Nucleus accumbens (tissue), 56 donors: Measurements from ENCODE around the gene ENPP3.

Experiments
- DNase-seq, 56 donors: peaks; one replicate each; lab custom pipeline; 2025; lab: John Stamatoyannopoulos, UW

Gene ENPP3

DNA sequence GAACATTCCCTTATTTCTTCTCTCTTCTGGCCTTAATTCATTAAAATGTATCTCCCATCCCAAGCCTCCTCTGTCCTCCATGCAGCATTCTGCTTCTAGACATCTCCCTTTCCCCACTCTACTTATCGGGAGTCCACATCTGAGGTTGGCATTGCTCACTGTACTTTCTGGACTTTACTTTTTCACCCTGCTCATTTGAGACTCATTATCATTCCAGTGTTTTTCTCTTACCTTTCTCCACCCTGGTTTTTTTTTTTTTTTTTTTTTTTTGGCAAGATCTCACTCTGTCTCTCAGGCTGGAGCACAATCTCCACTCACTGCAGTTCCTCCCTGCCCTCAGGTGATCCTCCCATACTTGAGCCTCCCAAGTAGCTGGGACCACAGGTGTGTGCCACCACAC, 4.5 kb downstream of the ENPP3 start:
- no peak for DNase-seq

DNA sequence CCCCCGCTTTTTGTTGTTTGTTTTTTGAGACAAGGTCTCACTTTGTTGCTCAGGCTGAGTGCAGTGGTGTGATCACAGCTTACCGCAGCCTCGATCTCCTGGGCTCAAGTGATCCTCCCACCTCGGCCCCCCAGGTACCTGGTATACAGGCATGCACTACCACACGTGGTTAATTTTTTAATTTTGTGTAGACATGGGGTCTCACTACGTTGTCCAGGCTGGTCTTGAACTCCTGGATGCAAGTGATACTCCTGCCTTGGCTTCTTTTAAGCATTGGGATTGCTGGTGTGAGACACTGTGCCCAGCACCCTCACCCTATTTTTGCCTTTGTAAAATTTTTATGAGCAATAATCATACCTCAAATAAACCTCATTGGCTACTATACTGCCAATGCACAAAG, 5.5 kb downstream of the ENPP3 start:
- no peak for DNase-seq

DNA sequence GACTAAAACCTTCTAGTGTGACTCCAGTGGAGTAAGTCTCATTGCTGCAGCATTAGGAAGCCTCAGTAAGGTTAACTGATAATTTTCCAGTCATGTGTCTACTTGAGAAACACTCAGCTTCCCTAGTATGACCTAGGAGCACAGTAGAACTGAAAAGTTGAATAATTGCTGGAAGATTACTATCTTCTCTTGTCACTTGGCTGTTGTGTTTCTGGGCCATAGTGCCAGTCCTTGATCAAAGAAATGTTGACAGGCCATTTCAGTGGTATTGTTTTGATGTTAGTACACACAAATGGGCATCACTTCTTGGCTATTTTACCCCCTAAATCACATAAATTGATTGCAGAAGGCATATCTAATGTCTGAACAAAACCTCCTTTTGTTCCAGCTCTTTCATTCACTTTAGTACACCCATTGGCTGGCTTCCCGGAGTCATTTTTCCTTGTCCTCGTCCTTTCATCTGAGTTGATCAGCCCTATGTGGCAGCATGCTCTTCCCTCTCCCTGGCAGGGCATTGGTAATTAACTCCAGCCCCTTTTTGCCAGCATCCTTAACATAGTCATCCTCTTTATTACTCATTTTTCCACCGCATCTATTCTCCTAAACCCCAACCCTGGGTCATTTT, 6.0 kb downstream of the ENPP3 start:
- DNase-seq: peak in 24 of 56 donors; percentile 2 to 54 (median 17)

DNA sequence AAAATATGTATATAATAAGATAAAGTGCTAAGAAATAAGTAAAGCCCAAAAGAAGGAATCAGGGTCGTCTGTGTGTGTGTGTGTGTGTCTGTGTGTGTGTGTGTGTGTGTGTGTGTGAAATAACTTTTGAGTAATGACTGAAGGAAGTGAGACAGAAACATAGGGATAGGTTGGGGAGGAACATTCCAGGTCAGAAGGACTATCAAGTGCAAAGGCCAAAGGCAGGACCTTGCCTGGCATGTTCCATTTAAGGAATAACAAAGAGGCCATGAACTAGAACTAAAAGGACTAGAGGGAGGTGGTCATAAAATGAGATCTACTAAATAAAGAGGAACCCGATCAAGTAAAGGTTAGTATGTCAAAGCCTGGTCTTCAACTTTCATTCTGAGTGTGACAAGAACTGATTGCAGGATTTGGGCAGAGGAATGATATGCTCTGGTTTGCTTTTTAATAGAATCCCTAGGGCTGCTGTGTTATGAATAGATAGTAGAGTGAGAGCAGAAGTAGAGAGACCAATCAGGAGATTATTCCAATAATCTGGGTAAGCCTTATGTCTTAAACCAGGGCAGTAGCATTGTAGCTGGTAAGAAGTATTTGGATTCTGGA, 6.9 kb downstream of the ENPP3 start:
- DNase-seq: no peak

- DNase-seq: no peak
Measured at GRCh38 chr6:131644921-131645320, 7.8 kb downstream of the ENPP3 start.

- DNase-seq: no peak
Measured at GRCh38 chr6:131645846-131646245, 8.7 kb downstream of the ENPP3 start.

GRCh38 chr6:131646249-131646670, 9.2 kb downstream of the ENPP3 start:
- DNase-seq: no peak

DNA sequence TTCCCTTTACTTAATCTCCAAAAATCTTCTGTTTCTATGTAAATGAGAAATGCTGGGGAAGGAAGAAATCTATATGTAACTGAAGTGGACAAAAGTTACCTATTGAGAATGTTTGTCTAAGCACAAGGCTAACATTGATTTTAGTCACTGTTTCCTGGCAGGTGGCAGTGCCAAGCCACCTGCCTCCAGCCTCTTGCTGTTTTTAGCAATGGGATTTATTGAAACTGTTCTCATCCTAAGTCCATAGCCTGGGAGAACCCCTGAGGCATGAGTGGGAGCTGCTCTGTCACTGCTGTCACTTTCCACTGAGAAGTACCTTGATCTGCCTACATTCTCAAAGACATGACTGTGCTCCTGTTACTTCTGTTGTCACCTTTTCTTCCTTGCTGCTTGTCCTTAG, 14.7 kb downstream of the ENPP3 start:
- no peak for DNase-seq

DNA sequence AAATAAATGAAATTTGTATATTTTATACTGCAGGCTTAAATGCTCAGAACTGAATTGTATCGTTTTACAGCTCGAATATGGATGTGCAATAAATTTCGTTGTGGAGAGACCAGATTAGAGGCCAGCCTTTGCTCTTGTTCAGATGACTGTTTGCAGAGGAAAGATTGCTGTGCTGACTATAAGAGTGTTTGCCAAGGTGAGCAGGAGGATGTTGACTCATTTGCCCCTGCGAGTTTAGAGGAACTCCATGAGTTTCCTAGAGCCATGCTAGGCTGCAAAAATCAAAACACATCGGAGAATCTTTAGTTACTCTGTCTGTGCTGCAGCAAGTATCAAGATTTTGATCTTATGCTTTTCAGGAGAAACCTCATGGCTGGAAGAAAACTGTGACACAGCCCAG, 15.4 kb downstream of the ENPP3 start:
- no peak for DNase-seq

DNA sequence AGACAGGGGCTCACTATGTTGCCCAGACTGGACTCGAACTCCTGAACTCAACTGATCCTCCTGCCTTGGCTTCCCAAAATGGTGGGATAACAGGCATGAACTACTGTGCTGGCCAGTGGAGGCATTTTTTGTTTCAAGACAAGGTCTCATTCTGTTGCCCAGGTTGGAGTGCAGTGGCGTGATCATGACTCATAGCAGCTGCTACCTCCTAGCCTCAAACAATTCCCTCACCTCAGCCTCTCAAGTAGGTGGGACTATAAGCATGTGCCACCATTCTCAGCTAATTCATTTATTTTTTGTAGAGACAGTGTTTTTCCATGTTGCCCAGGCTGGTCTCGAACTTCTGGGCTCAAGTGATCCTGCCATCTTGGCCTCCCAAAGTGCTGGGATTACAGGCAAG, 17.2 kb downstream of the ENPP3 start:
- no peak for DNase-seq

- DNase-seq: no peak
Measured at GRCh38 chr6:131655387-131655786, 18.3 kb downstream of the ENPP3 start.

- DNase-seq: no peak
Measured at GRCh38 chr6:131655951-131656350, 18.8 kb downstream of the ENPP3 start.

DNA sequence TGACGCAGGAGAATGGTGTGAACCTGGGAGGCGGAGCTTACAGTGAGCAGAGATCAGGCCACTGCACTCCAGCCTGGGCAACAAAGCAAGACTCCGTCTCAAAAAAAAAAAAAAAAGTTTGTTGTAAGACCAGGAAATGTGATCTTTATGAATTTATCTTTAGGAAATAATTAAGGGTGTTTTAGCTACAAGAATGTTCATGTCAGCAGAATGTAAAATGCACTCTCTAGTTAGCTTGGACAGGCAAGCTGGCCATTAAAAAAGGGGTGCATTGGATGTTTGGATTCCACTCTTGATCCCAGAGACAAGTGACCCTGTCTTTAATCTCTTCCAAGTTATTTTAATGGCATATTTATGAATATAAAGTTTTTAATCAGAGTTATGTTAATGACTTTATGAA, 19.6 kb downstream of the ENPP3 start:
- DNase-seq: no peak

DNA sequence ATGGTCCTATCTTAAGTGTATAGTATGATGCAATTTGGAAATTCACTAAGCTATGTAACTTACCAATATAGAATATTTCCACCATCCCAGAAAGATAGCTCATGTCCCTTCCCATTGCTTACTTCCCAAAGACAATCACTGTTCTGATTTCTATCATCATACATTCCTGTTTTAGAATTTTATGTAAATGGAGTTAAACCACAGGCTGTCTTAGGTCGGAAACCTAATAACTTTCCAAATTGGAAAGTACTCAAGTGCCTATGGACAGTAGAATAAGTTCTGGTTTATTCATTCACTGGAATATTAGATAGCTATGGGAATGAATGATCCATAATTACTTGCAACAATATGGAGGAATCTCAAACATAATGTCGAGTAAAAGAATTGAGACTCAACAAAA, 20.1 kb downstream of the ENPP3 start:
- DNase-seq: no peak

- no peak for DNase-seq
Measured at GRCh38 chr6:131657630-131658111, 20.6 kb downstream of the ENPP3 start.

DNA sequence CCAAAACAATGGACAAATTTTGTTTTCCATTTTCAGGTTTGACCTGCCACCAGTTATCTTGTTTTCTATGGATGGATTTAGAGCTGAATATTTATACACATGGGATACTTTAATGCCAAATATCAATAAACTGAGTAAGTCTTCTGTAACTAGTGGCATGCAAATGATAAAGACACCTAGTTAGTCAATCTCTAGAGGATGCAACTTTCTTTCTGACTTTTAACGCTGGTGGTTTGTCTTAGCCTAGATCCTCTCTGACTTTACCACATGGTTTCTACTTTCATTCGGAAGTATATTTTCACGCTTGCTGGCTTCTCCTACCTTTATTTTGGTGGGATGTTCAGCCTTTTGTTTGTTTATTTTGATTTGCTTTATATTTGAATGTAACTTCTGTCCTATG, 21.2 kb downstream of the ENPP3 start:
- DNase-seq: no peak

- DNase-seq: no peak
Measured at GRCh38 chr6:131660195-131660594, 23.1 kb downstream of the ENPP3 start.

DNA sequence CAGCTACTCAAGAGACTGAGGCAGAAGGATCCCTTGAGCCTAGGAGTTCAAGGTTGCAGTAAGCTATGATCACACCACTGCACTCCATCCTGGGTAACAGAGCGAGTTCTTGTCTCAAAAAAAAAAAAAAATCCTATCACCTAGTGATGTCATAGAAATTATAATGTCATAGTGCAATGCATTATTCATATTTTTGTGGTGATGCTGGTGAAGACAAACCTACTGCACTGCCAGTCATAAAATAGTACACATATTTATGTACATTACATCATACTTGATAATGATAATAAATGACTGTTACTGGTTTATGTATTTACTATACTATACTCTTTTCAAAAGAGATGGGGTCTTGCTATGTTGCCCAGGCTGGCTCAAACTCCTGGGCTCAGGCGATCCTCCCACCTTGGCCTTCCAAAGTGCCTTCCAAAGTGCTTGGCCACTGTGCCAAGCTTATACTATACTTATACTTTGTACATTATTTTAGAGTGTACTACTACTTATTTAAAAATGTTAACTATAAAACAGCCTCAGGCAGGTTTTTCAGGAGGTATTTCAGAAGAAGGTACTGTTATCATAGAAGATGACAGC, 26.6 kb downstream of the ENPP3 start:
- no peak for DNase-seq

GRCh38 chr6:131669891-131670290, 32.8 kb downstream of the ENPP3 start:
- DNase-seq: no peak

GRCh38 chr6:131673184-131673583, 36.1 kb downstream of the ENPP3 start:
- no peak for DNase-seq

DNA sequence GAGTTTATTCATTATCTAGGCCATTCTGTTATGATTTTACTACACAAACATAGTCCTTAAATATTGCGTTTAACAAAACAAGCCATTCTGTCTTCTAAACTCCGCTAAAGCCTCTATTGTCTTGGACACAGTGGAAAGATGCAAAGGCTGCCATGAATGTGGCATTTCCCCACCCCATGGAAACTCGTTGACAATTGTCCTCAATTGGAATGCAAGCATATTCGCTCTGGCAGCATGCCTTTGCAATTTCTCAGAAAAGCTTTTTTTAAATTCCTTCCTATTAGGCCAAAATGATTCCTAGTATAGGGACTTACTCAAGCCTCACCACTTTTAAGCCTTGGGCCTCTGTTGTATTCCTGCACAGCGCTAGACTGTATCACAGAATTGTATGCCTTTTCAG, 41.3 kb downstream of the ENPP3 start:
- no peak for DNase-seq

- DNase-seq: no peak
Measured at GRCh38 chr6:131680868-131681267, 43.8 kb downstream of the ENPP3 start.
